ENCODE results near the gene CSRNP3.

Gene CSRNP3, protein sequence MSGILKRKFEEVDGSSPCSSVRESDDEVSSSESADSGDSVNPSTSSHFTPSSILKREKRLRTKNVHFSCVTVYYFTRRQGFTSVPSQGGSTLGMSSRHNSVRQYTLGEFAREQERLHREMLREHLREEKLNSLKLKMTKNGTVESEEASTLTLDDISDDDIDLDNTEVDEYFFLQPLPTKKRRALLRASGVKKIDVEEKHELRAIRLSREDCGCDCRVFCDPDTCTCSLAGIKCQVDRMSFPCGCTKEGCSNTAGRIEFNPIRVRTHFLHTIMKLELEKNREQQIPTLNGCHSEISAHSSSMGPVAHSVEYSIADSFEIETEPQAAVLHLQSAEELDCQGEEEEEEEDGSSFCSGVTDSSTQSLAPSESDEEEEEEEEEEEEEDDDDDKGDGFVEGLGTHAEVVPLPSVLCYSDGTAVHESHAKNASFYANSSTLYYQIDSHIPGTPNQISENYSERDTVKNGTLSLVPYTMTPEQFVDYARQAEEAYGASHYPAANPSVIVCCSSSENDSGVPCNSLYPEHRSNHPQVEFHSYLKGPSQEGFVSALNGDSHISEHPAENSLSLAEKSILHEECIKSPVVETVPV

DNA sequence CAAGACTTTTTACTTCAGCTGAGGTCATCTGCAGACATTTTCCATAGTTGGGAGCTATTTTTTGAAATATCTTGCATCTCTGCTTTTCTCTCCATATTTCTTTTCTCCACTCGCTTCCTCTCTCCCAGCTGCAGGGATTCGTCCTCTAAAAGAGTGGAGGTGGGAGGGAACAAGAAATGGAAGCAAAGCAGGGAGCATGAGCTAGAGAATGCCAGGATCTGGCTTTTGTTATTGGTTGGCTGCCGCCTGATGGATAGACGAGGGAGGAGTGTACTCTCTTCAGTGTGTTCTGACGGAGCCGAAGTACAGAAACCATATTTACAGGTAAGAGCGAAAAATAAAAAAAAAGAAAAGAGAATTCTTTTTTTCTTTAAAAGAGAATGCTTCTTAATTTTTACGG, at the start of gene CSRNP3:
Gene CSRNP3 (plus strand): TSS at position 282 of the 400 bp plus-strand sequence. CDS start 125,368 bp downstream, outside the sequence.
- no peak for FAIRE-seq
- DNase-seq (ENCODE audit: insufficient read length, low spot score), result no peak

DNA sequence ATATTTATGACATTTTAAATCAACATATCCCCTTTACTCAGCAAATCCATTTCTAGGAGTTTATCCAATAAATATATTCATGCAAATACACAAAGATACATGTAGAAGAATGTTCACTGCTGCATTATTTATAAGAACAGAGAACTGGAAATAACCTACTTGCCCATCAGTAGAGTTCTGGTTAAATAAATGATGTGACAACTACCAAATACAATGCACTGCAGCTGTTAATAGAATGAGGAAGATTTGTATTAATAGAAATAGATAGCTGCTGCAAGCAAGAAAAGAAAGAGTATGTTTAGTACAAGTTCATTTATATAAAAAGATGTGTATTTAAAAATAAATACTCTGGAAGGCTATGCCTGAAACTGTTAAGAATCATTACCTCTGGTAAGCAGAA, 49.3 kb upstream of the CSRNP3 start:
- FAIRE-seq, result no peak

DNA sequence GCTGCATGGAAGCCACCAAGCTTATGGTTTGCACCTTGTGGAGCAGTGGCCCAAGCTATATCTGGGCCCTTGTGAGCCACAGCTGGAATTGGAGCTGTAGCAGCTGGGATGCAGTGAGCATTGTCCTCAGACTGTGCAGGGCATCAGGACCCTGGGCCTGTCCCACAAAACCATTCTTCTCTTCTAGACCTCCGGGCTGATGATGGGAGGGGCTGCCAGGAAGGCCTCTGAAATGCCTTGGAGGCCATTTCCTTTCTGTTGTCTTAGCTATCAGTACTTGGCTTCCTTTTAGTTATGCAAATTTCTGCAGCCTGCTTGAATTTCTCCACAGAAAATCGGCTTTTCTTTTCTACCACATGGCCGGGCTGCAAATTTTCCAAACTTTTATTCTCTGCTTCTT, 46.4 kb upstream of the CSRNP3 start:
- DNase-seq (ENCODE audit: insufficient read length, low spot score), result no peak
- FAIRE-seq, result no peak

More for the DNA sequence above, 49.3 kb upstream of the CSRNP3 start:
- no peak for DNase-seq (ENCODE audit: insufficient read length, low spot score)

DNA sequence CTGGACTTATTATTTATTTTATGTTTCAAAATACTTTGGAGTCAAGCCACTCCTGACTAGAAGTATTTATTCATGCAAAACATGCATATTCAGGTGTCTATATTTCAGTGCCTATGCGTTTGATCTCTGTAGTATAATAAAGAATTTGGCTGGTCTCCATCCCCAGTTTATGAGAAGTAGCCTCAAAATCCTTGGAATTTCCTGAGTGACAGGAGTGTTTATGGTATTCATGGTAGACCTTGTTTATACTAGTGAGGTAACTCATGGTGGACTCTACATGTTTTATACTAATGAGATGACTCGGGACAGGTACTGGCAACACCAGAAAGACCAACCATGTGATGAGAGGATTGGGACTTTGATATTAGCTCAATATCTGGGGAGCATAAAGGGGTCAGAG, 43.9 kb upstream of the CSRNP3 start:
- FAIRE-seq (no peak), DNase-seq (ENCODE audit: insufficient read length, low spot score) (no peak)

DNA sequence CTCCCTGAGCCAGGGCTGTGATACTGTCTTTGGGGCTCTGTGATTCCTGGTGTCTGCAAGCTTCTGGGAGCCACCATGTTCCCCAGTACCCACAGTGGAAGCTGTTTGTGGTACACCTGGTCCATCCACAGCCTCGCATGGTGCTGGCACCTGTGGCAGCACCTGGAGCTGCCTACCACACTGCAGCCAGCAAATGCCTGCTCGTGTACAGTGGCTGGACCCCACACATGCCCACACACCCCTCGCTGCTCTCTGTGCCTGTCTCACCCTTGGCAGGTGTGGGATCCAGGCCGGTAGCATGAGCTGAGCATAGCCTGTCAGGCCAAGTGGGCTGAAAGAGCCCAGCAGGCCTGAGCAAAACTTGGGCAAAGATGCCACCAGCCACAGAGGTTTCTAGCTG, 41.8 kb upstream of the CSRNP3 start:
- FAIRE-seq (no peak), DNase-seq (ENCODE audit: insufficient read length, low spot score) (no peak)

DNA sequence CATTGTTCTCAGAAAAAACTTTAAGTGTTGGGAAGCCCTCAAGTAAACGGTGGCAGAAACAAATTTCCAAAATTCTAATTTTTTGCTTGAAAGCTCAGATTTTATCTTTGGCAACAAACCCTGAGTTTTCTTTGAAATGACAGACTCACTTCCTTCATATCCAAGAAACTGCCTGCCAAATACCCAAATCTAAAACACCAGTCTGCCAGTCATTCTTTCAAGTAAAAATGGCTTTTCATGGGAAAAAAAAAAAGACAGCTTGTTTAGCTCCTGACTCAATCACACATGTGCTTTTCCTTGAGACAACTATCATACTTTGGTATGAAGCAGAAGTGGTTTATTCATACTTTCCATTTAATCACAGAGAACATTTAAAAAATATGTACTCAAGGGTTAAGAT, 40.6 kb upstream of the CSRNP3 start:
- no peak for DNase-seq (ENCODE audit: insufficient read length, low spot score)
- no peak for FAIRE-seq

DNA sequence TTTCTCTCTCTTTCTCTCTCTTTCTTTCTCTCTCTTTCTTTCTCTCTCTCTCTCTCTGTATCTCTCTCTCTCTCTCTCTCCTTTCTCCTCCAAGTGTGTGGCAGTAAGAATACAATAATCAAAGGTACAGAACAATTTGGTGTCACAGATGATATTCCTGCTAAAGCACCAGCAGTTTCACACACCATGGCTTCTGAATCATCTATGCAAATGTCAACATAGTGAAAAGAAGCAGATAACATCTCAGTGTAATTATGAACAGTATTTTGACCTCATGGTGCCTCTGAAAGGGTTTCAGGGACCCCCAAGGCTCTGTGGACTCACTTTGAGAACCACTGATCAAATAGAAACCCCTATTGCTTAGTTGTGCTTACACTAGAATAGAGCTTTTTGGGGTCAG, 38.5 kb upstream of the CSRNP3 start:
- FAIRE-seq (no peak), DNase-seq (ENCODE audit: insufficient read length, low spot score) (no peak)

DNA sequence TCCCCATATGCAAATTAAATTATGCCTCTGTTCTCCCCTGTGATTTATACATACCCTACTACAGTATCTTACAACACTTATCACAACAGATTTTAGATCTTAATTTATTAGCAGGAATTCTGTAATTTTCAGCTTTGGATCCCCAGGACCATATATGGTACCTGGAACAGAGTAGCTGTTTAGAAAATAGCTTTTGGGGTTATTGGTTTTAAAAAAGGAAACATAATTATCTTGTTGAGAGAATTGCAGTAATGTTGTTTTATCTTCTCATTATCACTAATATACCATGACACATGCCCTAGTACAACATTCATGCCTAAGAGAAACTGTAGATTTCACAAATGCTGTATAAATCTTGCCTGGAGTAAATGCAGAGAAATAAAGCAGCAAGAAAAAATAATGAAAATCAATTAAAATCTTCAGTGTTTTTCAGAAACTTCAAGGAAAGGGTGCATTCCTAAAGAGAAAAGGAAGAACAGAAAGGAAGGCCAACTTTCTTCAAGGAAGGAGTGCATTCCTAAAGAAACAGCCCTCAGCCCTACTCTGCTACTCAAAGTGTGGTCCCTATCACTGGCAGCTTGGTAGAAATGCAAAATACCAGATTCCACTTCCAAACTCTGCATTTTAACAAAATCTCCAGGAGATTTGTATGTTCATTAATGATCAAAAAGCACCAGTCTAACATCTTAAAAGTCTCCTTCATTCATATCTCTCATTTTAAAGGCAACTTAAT, 37.1 kb upstream of the CSRNP3 start:
- DNase-seq (ENCODE audit: insufficient read length, low spot score) (no peak), FAIRE-seq (no peak)

DNA sequence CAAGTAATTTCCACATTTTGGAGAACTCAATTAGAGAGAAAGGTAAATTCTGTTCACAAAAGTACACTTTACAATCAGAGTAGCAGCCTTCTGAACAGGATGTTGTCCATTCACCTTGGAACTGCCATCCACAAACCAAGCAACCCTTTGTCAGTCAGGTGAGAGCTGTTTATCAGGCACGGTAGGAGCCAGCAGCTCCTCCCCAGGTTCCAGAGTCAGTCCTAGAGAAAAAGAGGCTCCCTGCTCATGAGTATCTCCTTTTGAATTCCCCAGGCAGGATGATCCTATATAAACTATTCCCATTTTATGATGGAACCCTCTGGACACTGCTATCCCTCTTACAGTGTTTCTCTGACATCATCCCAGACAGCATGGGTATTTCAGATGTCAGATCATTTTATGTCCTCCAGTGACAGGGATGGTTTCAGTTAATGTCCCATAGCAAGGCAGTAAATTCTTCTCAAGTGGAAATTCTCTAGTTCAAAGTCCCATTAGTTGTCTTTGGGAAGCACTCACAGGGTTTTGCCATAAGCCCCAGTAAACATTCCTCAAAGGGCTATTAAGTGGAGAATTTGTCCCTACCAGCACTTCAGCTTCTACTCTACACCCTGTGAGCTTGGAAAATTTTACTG, 34.5 kb upstream of the CSRNP3 start:
- peak; percentile 21 for FAIRE-seq
- no peak for DNase-seq (ENCODE audit: insufficient read length, low spot score)

DNA sequence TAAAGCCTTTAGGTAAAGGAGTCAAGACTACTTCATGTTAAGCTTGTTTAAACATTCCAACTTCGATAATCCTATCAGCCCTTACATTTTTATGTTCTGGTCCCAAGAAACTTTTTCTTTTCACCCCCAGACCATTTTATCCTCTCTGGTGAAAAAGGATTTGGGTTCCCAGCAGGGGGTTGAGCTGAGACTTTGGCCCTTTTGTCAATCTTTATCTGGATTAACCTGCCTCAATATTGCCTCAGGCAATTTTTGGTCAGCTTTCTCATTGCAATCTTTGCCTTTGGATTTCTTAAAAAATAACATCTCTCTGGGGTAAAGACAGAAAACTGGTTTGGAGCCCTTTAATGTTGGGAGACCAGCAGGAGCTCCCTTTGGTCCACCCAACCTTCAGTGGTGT, 33.9 kb upstream of the CSRNP3 start:
- DNase-seq (ENCODE audit: insufficient read length, low spot score) (no peak), FAIRE-seq (no peak)

DNA sequence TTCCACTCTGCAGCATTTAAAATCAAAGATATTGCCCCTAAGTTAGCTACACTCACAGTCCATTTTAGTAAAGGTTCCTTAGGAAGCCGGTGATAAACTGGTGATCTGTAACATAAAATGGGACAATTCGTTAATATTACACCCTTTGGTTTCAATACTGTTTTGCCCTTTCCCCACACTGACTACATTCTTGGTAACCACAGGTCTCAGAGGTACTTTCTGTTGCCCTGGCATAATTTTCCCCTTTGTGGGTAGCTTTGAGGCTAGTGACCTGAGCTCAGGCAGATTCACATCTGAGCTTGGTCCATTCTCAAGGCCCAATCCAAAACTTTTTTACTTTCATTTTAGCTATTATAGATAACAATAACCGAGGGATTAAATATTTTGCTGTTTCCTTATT, 32.9 kb upstream of the CSRNP3 start:
- DNase-seq (ENCODE audit: insufficient read length, low spot score) (no peak), FAIRE-seq (no peak)

DNA sequence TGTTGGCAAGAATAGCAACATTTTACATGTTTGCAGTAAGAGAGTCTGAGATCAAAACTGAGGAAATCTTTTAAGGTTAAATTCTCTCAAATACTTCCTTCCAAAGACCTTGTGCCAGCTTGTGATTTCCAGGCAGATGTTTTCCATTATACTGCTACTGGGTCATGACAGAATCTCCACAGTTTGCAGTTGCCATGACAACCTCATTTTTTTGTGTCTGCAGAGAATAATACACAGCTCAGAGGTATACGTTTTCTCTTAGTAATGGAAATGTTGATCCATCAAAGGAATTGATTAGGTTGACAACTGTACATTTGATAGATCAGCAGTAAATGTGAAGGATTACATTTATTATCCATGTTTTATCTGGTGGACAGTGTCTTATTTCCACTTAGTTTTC, 29.1 kb upstream of the CSRNP3 start:
- no peak for DNase-seq (ENCODE audit: insufficient read length, low spot score)
- no peak for FAIRE-seq

DNA sequence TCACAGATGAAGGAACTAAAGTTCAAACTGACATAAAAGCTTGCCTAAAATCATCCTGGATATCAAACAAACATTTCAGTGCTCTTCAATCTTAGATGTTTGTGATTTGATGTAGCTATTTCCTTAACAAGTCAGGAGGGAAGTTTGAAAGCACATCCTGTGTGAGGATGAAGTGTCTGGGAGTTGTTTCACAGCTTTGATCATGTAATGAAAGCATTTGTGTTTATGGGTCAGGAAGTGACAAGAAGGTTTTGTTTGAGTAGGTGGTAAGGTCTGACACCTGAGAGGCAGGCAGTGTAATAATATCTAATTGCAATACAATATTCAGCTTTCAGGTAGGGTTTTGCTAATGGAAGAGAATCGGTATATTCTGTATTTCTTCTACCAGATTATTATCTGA, 26.0 kb upstream of the CSRNP3 start:
- no peak for DNase-seq (ENCODE audit: insufficient read length, low spot score)
- no peak for FAIRE-seq

DNA sequence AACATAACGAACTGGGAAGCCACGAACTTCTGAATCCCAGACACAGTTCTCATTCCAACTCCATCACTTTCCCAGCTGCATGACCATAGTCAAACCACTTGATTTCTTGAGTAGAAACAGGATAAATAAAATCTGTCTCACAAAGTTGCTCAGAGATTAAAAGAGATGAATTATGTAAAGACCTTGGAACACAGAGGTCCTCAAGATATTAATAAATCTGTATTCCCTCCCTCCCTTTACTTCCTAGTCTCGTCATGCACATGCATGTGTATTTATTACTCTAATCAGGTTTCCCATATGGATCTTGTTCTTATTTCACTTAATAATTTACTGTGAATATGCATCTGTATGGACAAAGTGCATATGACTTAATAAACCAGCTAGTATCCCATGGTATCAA, 21.1 kb upstream of the CSRNP3 start:
- FAIRE-seq (no peak), DNase-seq (ENCODE audit: insufficient read length, low spot score) (no peak)

DNA sequence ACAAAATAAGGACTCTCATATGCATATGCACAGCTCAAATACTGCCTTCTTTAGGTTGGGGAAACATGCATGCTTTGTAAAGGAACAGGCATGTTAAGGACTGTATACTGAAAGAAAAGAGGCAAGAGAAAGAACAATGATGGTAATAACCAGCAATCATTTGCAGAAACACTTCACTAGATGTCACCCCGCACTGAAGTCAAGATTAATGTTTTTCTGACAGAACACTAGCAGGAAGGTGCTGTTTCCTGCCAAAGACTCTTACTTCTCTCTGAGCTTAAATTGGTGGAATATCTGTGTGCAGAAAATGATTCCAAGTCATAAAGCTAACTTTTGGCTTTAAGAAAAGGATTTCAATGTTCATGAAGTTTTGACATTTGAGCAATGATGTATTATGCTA, 19.3 kb upstream of the CSRNP3 start:
- FAIRE-seq (no peak), DNase-seq (ENCODE audit: insufficient read length, low spot score) (no peak)

DNA sequence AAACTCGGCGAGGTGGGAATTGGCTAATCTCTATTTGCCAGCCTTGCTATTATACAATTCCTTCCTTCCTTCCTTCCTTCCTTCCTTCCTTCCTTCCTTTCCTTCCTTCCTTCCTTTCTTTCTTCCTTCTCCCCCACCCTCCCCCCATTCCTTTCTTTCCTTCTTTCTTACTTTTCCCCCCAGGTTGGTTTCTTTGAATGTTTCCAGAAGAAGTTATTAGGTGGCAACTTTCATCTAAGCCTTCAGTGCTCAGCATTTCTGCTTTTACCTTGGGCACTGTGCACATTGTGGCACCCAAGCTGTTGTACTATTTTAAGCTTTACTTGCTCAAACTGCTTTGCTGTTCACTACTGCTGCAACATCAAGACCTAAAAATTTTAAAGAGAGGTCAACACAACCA, 17.2 kb upstream of the CSRNP3 start:
- FAIRE-seq (no peak), DNase-seq (ENCODE audit: insufficient read length, low spot score) (no peak)

DNA sequence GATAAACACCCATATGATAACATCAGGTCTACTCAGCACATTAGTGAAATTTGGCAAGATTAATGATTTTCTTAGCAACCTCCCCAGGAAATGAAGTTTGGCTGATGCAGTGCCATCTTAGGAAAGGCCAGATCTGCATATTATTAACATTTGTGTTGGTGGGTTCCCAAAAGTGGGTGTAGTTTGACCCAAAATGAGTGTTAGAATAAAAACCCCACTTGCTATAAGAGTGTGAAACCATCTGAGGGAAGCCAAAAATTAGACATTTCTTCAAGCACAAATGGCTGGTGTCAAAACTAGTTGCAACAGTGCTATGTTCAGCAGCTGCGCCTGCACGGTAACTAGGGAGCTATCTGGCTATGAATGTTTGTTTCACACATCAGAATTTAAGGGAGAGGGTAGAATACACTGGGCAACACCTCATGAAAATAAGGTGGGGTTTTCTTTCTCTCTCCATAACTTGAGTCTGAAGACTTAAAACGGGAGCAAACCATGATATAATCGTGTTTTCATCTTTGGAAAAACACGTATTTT, 15.9 kb upstream of the CSRNP3 start:
- DNase-seq (ENCODE audit: insufficient read length, low spot score) (no peak), FAIRE-seq (no peak)

DNA sequence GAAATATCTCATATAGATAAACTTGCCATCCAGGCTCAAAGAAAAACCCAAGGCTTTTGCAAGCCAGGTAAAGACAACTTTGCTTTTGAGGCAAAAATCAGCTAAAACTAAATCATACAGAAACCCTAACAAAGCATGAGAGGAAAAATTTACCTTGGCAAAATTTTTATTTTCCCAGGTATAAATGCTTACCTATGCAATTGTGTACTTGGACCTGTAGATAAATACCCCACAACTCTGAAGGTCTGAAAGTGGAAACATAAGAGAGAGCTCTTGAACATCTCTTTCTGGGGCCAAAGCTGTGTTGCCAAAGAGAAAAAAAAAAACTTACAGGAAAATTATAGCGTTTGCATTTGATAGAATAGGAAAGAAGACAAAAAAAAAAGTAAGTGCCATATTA, 14.6 kb upstream of the CSRNP3 start:
- FAIRE-seq, result no peak
- no peak for DNase-seq (ENCODE audit: insufficient read length, low spot score)

DNA sequence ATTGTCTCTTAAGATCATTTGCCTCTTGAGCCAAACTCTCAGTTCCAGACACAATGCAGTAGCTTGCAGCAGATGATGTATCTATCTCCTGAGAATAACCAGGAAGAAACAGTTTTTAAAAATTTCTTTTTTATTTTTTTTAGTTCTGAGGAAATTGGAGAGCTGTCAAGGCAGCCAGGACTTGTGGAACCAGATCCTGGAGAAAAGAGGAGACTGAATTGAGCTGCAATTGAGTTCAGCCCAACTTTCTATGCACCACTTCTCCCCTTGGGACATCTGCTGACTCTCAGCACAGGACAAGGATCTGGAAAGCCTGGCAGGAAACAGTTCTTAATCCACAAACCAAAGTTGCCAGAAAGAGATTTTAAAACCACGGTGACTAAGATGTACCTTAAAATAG, 13.5 kb upstream of the CSRNP3 start:
- no peak for DNase-seq (ENCODE audit: insufficient read length, low spot score)
- FAIRE-seq, result no peak

DNA sequence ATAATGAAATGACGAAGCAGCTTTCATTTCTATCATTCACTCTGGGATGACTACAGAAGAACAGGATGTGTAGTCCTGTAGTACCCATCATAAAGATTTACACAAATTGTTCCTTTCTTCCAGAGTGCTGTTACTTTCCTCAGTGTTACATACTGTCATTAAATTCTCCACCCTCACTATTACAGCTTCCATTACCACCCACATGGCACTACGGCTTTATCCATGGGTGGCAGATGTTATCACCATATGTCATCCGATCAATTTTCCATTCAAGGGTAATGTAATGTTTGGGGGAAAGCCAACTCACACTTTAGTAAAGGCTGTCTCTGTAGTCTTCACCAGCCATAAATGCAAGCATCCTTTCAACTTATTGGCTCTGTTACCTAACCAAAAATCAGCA, 7.1 kb upstream of the CSRNP3 start:
- DNase-seq (ENCODE audit: insufficient read length, low spot score), result no peak
- FAIRE-seq, result no peak

DNA sequence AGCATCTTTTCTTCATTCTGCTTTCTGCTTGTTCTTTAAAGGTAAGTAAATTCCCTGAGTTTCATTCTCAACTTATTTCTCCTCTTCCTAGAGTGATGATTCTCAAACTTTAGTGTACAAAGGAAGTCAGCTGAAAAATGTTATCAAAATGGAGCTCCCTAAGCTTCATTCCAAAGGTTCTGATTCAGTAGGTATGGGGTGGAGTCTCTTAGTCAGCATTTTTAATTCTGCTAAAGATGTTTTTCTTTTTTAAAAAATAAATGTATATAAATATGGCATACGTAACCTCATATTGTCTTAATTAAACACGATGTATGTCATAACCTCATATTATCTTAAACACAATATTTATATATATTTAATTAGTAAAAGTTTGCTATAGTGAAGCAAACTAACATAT, 3.1 kb upstream of the CSRNP3 start:
- FAIRE-seq (no peak), DNase-seq (ENCODE audit: insufficient read length, low spot score) (no peak)
